Measurements from ENCODE around the gene KLHL36.
"Not testable (repeated sequence)": the region's sequence is repeated elsewhere in the genome, so short reads cannot be mapped to it uniquely, and the experiment has no call there.

The KLHL36 gene

GRCh38 chr16:84680165-84680842 is 32.0 kb downstream of the KLHL36 start:
- FAIRE-seq (no peak), DNase-seq (ENCODE audit: insufficient read length, low spot score) (no peak)
- no peak for TF ChIP-seq POLR2A (IDR thresholded peaks at IDR 0.05; ENCODE audit: low read depth, low read length)

DNA sequence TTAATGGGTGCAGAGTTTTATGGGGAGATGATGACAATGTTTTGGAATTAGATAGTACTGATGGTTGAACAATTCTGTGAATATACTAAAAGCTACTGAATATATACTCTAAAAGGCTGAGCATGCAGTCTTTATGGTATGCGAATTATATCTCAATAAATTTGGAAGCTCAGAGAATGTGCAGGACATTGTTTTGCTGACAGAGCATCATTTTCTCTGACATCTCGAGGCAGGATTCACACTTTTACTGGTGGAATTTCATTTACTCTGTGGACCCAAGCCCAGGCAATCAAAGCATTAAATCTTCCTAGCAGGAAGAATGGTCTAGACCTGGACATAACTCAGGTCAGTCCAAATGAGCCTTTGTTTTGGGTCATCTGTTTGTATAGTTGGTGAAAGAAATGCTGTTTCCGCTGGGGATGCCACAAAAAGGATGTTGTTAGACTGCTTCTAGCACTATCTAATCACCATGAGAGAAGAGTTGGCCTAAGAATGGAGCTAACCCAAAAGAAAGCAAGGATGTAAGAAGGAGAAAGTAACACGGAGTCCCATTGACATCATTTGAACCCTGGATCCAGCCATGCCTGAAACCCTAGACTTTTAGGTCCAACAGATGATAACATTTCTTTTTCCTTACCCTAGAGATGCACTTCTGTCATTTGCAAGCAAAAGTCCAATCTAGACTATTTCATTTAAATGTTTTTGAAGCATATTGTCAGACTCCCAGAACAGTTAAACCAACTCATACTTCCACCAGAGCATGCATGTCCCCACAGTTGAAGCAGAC is 32.7 kb downstream of the KLHL36 start:
- no peak for TF ChIP-seq POLR2A (IDR thresholded peaks at IDR 0.05; ENCODE audit: low read depth, low read length)
- DNase-seq (ENCODE audit: insufficient read length, low spot score) (no peak), FAIRE-seq (no peak)

DNA sequence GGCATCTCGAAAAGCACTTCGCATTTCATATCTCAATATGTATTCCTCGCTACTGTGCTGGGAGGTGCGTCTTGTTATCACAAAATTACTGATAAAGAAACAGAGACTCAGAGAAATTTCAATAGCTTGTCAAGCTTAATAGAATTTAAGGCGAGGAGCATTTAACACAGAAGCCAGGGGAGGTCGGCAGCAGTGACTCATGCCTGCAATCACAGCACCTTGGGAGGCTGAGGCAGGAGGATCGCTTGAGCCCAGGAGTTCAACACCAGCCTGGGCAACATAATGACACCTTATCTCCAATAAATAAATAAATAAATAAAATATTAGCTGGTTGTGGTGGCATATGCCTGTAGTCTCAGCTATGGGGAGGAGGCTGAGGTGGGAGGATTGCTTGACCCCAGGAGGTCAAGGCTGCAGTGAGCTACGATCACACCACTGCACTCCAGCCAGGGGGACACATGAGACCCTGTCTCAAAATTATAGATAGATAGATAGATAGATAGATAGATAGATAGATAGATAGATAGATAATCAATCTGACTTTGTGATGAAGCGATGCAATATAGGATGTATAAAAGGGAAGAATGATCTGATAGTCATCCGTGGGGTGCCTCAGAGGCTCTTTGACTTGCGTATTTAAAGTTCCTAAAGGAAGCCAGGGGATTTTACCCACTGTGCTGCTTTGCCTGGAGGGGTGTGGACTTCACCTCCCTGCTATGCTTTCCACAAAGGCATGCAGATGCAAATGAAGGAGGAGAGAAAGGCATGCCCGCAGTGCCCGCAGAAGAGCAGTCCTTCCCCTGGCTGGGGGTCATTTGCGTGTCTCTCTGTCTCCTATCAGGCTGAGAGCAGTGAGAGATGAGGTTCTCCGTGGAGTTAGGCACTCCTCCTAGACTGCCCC is 35.6 kb downstream of the KLHL36 start:
- no peak for TF ChIP-seq POLR2A (IDR thresholded peaks at IDR 0.05; ENCODE audit: low read depth, low read length)
- DNase-seq (ENCODE audit: insufficient read length, low spot score) (no peak), FAIRE-seq (no peak)

DNA sequence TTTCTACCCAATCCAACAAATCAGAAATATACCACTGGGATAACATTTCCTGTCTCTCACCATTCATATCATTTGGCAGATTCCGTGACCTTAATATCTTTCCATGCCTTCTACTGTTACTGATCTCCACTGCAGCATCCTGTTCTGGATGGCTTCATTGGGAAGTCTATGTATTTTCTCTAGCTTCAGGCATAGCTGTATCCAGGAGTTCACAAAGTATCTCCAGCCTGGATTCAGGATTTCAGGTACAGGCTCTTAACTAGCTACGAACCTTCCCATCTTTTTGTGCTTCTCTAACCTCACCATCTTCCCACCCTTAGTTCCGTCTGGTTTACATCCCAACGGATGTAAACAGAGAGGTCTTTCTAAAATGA is 36.3 kb downstream of the KLHL36 start:
- no peak for TF ChIP-seq POLR2A (IDR thresholded peaks at IDR 0.05; ENCODE audit: low read depth, low read length)
- DNase-seq (ENCODE audit: insufficient read length, low spot score) = no peak
- no peak for FAIRE-seq

- no peak for TF ChIP-seq POLR2A (IDR thresholded peaks at IDR 0.05; ENCODE audit: low read depth, low read length)
- FAIRE-seq (no peak), DNase-seq (ENCODE audit: insufficient read length, low spot score) (no peak)
Measured at GRCh38 chr16:84685210-84685609, 36.9 kb downstream of the KLHL36 start.

- no peak for TF ChIP-seq POLR2A (IDR thresholded peaks at IDR 0.05; ENCODE audit: low read depth, low read length)
- no peak for FAIRE-seq
- DNase-seq (ENCODE audit: insufficient read length, low spot score) = no peak
Measured at GRCh38 chr16:84686707-84687298, 38.5 kb downstream of the KLHL36 start.

GRCh38 chr16:84687715-84688114 is 39.4 kb downstream of the KLHL36 start:
- DNase-seq (ENCODE audit: insufficient read length, low spot score) (no peak), FAIRE-seq (no peak)
- TF ChIP-seq POLR2A (IDR thresholded peaks at IDR 0.05; ENCODE audit: low read depth, low read length) = no peak

- not testable (repeated sequence) for FAIRE-seq; DNase-seq (ENCODE audit: insufficient read length, low spot score)
Measured at GRCh38 chr16:84688163-84688562, 39.9 kb downstream of the KLHL36 start.

- TF ChIP-seq POLR2A (IDR thresholded peaks at IDR 0.05; ENCODE audit: low read depth, low read length) = no peak
- FAIRE-seq (no peak), DNase-seq (ENCODE audit: insufficient read length, low spot score) (no peak)
Measured at GRCh38 chr16:84689111-84689510, 40.8 kb downstream of the KLHL36 start.

- no peak for FAIRE-seq
- no peak for TF ChIP-seq POLR2A (IDR thresholded peaks at IDR 0.05; ENCODE audit: low read depth, low read length)
- no peak for DNase-seq (ENCODE audit: insufficient read length, low spot score)
Measured at GRCh38 chr16:84690088-84690819, 41.9 kb downstream of the KLHL36 start.

DNA sequence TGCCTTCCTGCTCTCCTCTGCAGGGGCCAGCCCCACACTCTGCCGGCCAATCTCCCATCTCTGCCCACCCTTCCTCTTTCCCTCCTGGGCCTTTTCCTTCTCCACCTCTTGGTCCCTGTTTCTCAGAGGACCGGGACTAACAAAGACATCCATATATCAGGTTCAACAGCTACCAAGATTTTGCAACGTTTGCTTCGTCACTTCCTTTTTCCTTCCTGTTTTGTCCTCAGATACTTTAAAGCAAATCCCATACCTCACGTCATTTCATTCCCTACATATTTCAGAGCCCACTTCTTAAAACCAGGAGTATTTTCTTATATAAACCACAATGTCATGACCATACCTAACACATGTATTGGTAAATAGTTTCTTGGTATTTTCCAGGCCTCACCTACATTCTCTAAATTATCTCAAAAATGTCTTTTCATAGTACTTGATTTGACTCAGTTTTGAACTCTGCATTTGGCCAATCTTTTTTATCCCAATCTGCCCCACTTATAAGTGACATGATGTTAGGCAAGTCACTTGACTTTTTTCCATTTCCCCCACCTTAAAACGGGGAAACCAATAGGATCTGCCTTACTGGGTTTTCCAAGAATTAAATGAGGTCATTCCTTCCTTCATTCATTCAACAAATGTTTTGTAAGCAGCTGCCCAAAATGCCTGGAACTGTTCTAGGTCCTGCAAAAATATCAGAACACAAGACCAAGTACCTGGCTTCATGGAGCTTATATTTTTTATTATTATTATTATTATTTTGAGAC is 44.3 kb downstream of the KLHL36 start:
- FAIRE-seq (no peak), DNase-seq (ENCODE audit: insufficient read length, low spot score) (no peak)
- no peak for TF ChIP-seq POLR2A (IDR thresholded peaks at IDR 0.05; ENCODE audit: low read depth, low read length)

GRCh38 chr16:84693869-84694268 is 45.6 kb downstream of the KLHL36 start:
- DNase-seq (ENCODE audit: insufficient read length, low spot score); FAIRE-seq: not testable (repeated sequence)

- no peak for TF ChIP-seq POLR2A (IDR thresholded peaks at IDR 0.05; ENCODE audit: low read depth, low read length)
- no peak for FAIRE-seq
- no peak for DNase-seq (ENCODE audit: insufficient read length, low spot score)
Measured at GRCh38 chr16:84694980-84695379, 46.7 kb downstream of the KLHL36 start.
